KMS-11 (cell line): ENCODE data around the gene EEFSEC.

Experiments
- H2AFZ ChIP-seq: fragments of 200-600 bp; sonication (generic); 2 replicates; pipeline ENCODE4 v1.6.1; 2016; ENCODE audit warnings: antibody characterized with exemption, mixed run types, low read depth
- H3K27ac ChIP-seq: fragments of 200-600 bp; sonication (generic); 2 replicates; pipeline ENCODE4 v1.6.1; 2016; ENCODE audit warnings: mild to moderate bottlenecking, mixed run types
- H3K27me3 ChIP-seq: fragments of 200-600 bp; sonication (generic); 2 replicates; pipeline ENCODE4 v1.6.1; 2017; ENCODE audit warnings: mild to moderate bottlenecking, low read depth, mixed run types, moderate library complexity; ENCODE audit not compliant: insufficient read depth
- H3K36me3 ChIP-seq: fragments of 200-600 bp; sonication (generic); 2 replicates; pipeline ENCODE4 v1.6.1; 2017; ENCODE audit warnings: mild to moderate bottlenecking, mixed run types; ENCODE audit not compliant: insufficient read depth
- H3K4me1 ChIP-seq: fragments of 200-600 bp; sonication (generic); 2 replicates; pipeline ENCODE4 v1.6.1; 2016; ENCODE audit warnings: mild to moderate bottlenecking, low read depth, mixed run types; ENCODE audit not compliant: poor library complexity, severe bottlenecking
- H3K4me2 ChIP-seq: fragments of 200-600 bp; sonication (generic); 2 replicates; pipeline ENCODE4 v1.7.0; 2016; ENCODE audit warnings: mild to moderate bottlenecking, mixed run types
- H3K4me3 ChIP-seq: fragments of 200-600 bp; sonication (generic); IDR thresholded peaks from 2 replicates; pipeline ENCODE4 v1.6.1; 2017; ENCODE audit warnings: low read depth, low read length, mixed read lengths; ENCODE audit not compliant: insufficient read depth
- H3K79me2 ChIP-seq: fragments of 200-600 bp; sonication (generic); 2 replicates; pipeline ENCODE4 v1.6.1; 2016; ENCODE audit warnings: low read depth, mixed run types; ENCODE audit not compliant: insufficient read depth
- H3K9ac ChIP-seq: fragments of 200-600 bp; sonication (generic); 2 replicates; pipeline ENCODE4 v1.6.1; 2016; ENCODE audit warnings: mild to moderate bottlenecking, mixed run types
- H4K20me1 ChIP-seq: fragments of 200-600 bp; sonication (generic); 2 replicates; pipeline ENCODE4 v1.6.1; 2016; ENCODE audit warnings: mild to moderate bottlenecking, mixed run types; ENCODE audit not compliant: insufficient read depth
- CTCF ChIP-seq: fragments of 200-600 bp; sonication (generic); conservative IDR thresholded peaks from 2 replicates; pipeline ENCODE4 v1.6.1; 2017; ENCODE audit warnings: low read depth, mild to moderate bottlenecking, antibody characterized with exemption, low read length, moderate library complexity, mixed read lengths

The EEFSEC gene

GRCh38 chr3:128281461-128282367, 128.4 kb downstream of the EEFSEC start:
- Histone ChIP-seq H3K27me3 (no peaks in the 10 kb centered on the region), H3K27ac (no peak overlapping the region), H4K20me1 (no peaks in the 10 kb centered on the region), H3K79me2 (no peaks in the 10 kb centered on the region), H3K4me1 (no peaks in the 10 kb centered on the region), H3K9ac (no peak overlapping the region), H3K4me2 (no peak overlapping the region), H2AFZ (no peak overlapping the region), H3K36me3 (no peaks in the 10 kb centered on the region), H3K4me3 (no peak overlapping the region)
- no peak for TF ChIP-seq CTCF

- Histone ChIP-seq H3K27me3 (no peaks in the 10 kb centered on the region), H2AFZ (no peak overlapping the region), H3K79me2 (no peaks in the 10 kb centered on the region), H3K27ac (no peak overlapping the region), H3K4me1 (no peaks in the 10 kb centered on the region), H3K4me2 (no peak overlapping the region), H3K9ac (no peak overlapping the region), H3K4me3 (no peak overlapping the region), H4K20me1 (no peaks in the 10 kb centered on the region), H3K36me3 (no peaks in the 10 kb centered on the region)
- TF ChIP-seq CTCF: no peak
These were observed 129.3 kb downstream of the EEFSEC start for GRCh38 chr3:128282380-128283196.

GRCh38 chr3:128283421-128283820, 130.1 kb downstream of the EEFSEC start:
- no peak overlapping the region for H3K4me3 ChIP-seq
- H3K79me2 ChIP-seq: no peaks in the 10 kb centered on the region
- no peak overlapping the region for H3K27ac ChIP-seq
- H3K4me2 ChIP-seq: no peak overlapping the region
- H2AFZ ChIP-seq: no peak overlapping the region
- no peaks in the 10 kb centered on the region for H3K36me3 ChIP-seq
- no peak for TF ChIP-seq CTCF
- H4K20me1 ChIP-seq: no peaks in the 10 kb centered on the region
- no peak overlapping the region for H3K9ac ChIP-seq
- H3K4me1 ChIP-seq: no peaks in the 10 kb centered on the region
- no peaks in the 10 kb centered on the region for H3K27me3 ChIP-seq

GRCh38 chr3:128285042-128285966, 132.0 kb downstream of the EEFSEC start:
- Histone ChIP-seq H3K79me2 (no peaks in the 10 kb centered on the region), H3K4me2 (no peak overlapping the region), H3K4me3 (no peak overlapping the region), H3K36me3 (no peaks in the 10 kb centered on the region), H3K9ac (no peak overlapping the region), H3K27ac (no peak overlapping the region), H2AFZ (no peak overlapping the region), H4K20me1 (no peaks in the 10 kb centered on the region), H3K27me3 (no peaks in the 10 kb centered on the region), H3K4me1 (no peaks in the 10 kb centered on the region)
- TF ChIP-seq CTCF: no peak
